Eye (tissue), 1 donor: Measurements from ENCODE around the gene WSCD1.

Experiments used
- DNase-seq: peaks from one replicate; pipeline ENCODE4 v3.0.0-alpha.2; 2015

Gene WSCD1

GRCh38 chr17:6069539-6070429, at the start of gene WSCD1:
TSS of gene WSCD1 (plus strand) at chr17:6070379. CDS start at chr17:6080659, 10,280 bp downstream.
- DNase-seq, result peak; percentile 63

GRCh38 chr17:6021011-6021400, 49.2 kb upstream of the WSCD1 start:
- no peak for DNase-seq

DNA sequence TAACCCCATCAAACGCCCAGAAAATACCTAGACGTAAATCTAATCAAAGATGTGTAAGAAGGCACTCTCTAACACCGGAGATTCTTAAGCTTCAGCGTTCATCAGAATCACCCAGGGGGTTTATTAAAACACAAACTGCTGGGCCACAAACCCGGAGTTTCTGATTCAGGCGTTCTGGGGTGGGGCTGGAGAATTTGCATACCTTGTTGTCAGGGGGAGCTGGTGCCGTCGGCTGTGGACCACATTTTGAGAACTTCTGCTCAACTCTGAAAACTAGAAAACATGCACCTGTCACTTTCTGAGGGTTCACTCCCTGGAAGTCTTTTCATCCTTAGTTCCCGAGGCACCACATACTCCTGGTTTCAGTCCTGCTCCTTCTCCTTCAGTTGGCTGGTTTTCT, 48.6 kb upstream of the WSCD1 start:
- DNase-seq, result no peak

DNA sequence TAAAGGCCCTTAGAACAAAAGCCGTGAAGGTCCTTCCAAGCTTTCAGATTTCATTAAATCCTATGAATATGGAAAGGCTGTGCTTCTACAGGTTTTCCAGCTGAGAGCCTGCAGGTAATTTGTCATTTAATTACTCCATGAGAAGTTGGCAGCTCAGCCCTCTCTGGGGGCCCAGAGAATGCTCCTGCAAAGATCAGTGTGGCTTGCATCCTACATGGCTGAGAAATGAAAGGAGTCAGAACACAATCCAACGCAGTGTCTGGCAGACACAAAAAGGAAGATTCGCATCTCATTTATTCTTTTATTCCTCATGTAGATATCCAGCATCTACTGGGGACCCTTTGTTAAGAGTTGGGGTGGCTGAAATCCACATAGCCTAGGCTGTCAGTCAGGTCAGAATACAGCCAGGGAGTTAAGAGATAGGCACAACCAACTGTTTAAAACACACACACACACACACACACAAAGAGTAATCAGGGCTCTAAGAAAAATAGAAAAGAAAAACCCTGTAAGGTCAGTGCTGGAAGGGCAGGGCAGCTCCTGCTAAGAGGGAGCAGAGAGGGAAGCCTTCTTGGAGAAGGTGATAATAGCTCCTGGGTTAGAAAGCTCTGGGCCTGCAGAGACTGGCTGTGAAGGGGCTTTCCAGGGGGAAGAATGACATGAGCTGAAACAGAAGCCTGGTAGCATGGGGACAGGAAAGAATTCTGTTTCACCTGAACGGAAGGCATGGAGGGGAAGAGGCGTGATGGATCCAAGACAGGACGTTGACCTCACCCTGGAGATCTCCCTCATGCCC, 46.9 kb upstream of the WSCD1 start:
- DNase-seq, result no peak

DNA sequence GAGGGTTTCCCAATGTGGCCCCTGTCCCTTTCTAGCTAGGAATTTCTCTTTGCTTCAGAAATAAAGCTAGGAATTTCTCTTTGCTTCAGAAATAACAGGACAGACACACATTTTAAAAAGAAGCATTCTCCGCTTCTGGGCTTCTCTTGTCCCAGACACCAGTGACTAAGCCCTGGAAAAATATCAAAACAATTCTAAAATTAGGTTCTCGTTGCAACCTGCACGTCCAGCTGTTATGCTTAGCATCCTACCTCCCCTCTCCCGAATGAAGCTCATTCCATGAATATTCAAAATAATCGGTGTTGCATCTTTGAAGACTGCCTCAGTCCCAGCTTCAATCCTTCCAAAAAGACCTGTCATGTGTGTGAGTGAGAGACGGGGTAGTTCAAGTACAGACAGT, 45.6 kb upstream of the WSCD1 start:
- no peak for DNase-seq

DNA sequence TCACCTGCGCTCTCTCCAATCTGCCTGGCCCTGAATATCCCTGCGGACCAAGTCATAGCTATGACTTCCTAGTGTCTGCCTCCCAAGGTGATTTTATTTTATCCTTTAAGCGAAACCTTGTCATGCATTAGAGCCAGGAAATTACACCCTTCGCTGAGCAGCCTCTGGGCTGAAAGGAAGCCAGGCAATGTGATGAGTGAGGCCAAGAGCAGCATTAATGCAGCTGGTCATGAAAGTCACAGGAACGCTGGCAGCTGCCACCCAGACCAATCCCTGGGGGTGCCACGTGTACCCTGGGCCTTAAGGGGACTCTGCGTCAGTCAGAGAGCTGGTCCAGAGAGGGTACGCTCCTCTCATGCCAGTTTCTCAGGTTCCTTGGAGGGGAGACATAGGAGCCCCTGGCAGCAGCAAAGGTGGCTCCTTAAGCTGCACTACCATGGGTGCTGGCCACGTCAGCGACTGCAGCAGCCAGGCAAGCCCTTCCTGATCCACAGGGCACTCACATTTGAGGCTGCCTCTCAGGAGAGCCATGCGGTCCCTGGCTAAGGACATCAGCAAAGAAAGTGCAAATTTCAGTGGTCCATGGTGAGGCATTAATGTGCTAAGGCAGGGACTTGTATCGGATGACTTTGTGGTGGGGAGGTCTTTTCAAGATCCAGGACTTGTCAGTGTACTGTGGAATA, 42.7 kb upstream of the WSCD1 start:
- DNase-seq, result peak; percentile 83

GRCh38 chr17:6028294-6028693, 41.9 kb upstream of the WSCD1 start:
- no peak for DNase-seq

GRCh38 chr17:6035801-6036394, 34.3 kb upstream of the WSCD1 start:
- DNase-seq, result peak; percentile 34

GRCh38 chr17:6040504-6040903, 29.7 kb upstream of the WSCD1 start:
- DNase-seq, result no peak

- DNase-seq, result no peak
Measured at GRCh38 chr17:6041246-6041645, 28.9 kb upstream of the WSCD1 start.

GRCh38 chr17:6043405-6043804, 26.8 kb upstream of the WSCD1 start:
- DNase-seq, result no peak

DNA sequence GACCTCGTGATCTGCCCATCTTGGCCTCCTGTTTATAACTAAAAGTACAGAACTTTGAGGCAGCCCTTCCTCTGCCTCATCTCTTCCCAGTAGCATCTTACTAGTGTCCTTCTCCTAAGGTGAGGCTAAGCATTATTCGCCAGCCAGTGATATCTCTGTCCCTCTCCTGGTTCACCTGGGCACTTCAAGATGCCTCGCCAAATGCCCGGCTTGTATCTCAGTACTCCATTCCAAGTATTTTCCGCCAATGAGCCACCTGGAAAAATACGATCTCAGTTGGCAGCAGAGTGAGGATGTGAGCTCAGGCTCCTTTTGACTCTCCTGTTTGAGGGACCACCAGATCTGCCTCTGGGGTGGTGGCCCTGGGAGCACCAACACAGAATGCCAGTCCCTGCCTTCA, 25.9 kb upstream of the WSCD1 start:
- DNase-seq, result no peak

DNA sequence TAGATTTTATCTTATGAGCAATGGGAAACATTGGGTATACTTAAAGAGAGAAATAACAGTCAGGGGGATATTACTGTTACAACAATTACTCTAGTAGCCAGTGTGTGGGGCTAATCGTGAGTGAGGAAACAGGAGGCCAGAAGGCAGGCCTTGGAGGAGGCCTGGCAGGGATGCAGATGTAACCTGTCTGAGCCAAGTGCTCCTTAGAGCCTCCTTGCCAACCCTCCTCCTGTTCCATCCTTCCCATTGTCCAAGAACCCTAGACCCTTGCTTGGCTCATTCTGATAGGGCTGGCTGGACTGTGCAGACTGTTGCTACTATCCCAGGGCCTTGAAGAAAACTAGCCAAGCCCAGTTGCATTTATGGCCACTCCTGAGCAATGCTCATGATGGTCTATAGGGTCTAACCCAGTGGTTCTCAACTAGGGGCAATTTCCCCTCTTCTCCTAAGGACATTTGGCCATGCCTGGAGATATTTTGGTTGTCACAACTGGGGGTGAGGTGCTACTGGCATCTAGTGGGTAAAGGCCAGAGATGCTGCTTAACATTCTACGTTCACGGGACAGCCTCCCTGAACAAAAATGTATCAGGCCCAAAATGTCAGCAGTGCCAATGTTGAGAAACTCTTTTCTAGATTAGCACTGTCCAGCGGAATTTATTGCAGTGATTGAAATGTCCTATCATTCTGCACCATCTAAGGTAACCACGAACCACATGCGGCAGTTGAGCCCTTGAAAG, 24.4 kb upstream of the WSCD1 start:
- DNase-seq, result no peak

GRCh38 chr17:6046431-6046830, 23.7 kb upstream of the WSCD1 start:
- DNase-seq, result no peak

- DNase-seq, result no peak
Measured at GRCh38 chr17:6046931-6047330, 23.2 kb upstream of the WSCD1 start.

GRCh38 chr17:6047966-6048365, 22.2 kb upstream of the WSCD1 start:
- no peak for DNase-seq

DNA sequence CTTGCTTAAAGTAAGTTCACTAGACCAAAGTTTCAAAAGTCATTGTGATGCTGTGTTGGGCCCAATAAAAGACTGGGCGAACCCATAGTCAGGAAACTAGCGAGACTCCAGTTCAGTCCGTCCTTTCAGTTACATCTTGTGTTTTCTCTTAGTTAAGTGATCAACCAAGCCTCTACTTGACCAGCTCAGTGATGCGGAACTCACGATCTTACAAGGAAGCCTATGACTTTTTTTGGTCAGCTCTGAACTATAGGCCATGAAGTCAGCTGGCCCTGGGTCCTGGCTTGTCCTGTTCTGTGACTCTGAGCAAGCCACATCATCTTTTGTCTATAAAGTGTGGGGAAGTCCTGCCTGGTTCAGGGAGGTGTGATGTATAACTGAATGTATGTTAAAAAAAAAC, 21.7 kb upstream of the WSCD1 start:
- DNase-seq, result no peak

- DNase-seq, result no peak
Measured at GRCh38 chr17:6052926-6053325, 17.3 kb upstream of the WSCD1 start.

DNA sequence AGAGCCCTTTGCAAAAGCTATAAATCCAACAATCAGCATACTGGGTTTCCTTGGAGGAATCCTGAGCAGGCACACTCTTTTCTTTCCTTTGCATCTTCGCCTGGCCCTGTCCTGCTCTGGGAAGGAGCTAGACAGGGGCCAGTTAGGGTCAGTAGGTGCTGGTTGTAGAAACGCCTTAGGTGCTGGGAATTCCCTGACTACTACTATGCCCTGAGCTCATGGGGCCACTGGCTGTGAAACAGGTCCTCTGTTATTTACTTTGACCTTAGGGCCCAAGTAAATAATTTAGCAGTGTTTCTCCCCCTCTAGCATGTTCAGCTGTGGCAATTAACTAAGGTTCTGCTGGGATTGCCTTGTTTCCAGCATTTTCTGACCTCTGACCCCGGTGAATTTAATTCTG, 15.8 kb upstream of the WSCD1 start:
- DNase-seq, result no peak

DNA sequence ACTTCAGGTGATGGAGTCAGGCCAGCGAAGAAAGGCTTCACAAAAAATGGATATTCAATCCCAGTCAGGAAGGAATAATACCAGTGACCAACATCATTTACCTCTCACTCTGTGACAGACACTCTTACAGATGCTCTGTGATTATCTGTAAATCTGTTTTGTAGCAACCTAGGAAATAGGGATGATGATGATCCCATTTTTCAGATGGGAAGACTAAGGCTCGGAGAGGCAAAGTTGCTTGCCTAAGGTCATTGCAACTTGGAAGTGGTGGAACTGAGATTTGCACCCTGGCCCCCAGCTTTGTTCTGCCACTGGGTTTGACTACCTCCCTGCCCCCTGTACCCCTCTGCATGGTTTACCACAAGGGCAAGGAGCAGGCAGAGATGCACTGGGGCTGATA, 14.1 kb upstream of the WSCD1 start:
- no peak for DNase-seq

DNA sequence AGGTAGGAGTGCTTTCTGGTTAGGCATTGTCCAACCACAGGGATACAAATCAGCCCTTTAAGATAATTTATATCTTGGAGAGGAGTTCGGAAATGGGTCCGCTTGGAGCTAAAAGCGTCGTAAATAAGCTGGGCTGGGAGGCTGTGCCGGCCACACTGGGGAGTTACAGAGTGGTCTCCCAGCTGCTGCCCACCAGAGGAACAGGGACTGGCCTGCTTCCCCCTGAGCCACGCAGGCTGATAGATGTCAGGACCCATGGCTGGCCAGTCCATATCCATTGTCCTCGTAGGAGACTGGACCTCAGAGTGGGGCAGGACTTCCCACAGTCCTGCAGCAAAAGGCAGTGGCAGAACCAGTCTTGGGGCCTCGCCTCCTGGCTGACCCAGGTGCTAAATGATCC, 12.6 kb upstream of the WSCD1 start:
- DNase-seq, result no peak

- no peak for DNase-seq
Measured at GRCh38 chr17:6059406-6059805, 10.8 kb upstream of the WSCD1 start.
